Measurements from ENCODE around the gene NTS. TPM values are rescaled to one million over a fixed set of nuclear protein-coding genes. Genes with fewer than 3 reads are reported as not detected.

NTS gene
- total RNA-seq, 1 experiment from 2014 or later = not detected

GRCh38 chr12:85883763-85884162 is 9.7 kb downstream of the NTS start:
- in situ Hi-C loops (cut with HindIII; ENCODE audit: low pct_unique_long_range_greater_than_20kb, low sequenced_read_pairs) = no loop called here
- DNase-seq (ENCODE audit: low read depth) = peak; percentile 43

- in situ Hi-C loops (cut with HindIII; ENCODE audit: low pct_unique_long_range_greater_than_20kb, low sequenced_read_pairs) = no loop called here
- no peak for DNase-seq (ENCODE audit: low read depth)
Observed at GRCh38 chr12:85894653-85895052, 20.6 kb downstream of the NTS start.

GRCh38 chr12:85920324-85920947 is 46.3 kb downstream of the NTS start:
- DNase-seq (ENCODE audit: low read depth) = peak; percentile 61
- in situ Hi-C loops (cut with HindIII; ENCODE audit: low pct_unique_long_range_greater_than_20kb, low sequenced_read_pairs) = no loop called here

- in situ Hi-C loops (cut with HindIII; ENCODE audit: low pct_unique_long_range_greater_than_20kb, low sequenced_read_pairs) = no loop called here
- DNase-seq (ENCODE audit: low read depth) = peak; percentile 48
Observed at GRCh38 chr12:85923767-85924331, 49.8 kb downstream of the NTS start.

GRCh38 chr12:85927166-85927565 is 53.1 kb downstream of the NTS start:
- in situ Hi-C loops (cut with HindIII; ENCODE audit: low pct_unique_long_range_greater_than_20kb, low sequenced_read_pairs) = no loop called here
- no peak for DNase-seq (ENCODE audit: low read depth)

Other genes with a start within 250 kb of the NTS start
- not detected in 2 replicates for gene RASSF9, start 37.9 kb upstream of the NTS start, total RNA-seq (2014; rRNA removed; shearing (Covaris generic); ENCODE audit: low replicate concordance)

Measured in Caki2 (cell line).